ENCODE measurements around the gene RGL3. TPM values are rescaled to one million over a fixed set of nuclear protein-coding genes. Genes with fewer than 3 reads are reported as not detected.

Gene RGL3
- polyA plus RNA-seq, 1 of the 3 experiments (the other 2 are of a cell fraction) = 13.3 TPM

DNA sequence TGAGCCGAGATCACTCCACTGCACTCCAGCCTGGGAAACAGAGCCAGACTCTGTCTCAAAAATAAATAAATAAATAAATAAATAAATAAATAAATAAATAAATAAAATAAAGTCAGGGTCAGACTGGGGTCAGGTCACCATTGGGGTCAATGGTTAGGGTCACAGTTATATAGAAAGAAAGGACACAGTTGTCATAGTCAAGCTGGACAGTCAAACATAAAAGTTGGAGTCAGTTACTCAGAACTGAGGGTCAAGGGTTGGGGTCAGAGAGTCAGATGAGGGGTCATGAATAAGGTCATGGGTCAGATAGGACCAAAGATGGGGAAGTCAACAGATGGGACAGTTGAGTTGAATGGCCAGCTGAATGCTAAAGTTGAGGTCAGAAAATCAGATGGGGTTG, 18.3 kb downstream of the RGL3 start:
- POLR2A ChIA-PET = interaction anchor here (0.6 kb wide), 2 partner anchors 13 to 80 kb away, joined by 3 read pairs; no protein-coding TSS in a partner anchor
- Histone ChIP-seq H3K27me3 (ENCODE audit: insufficient read depth) (no peaks in the 10 kb centered on the region), H3K9me2 (no peaks in the 10 kb centered on the region), H3K4me3 (ENCODE audit: low read depth in 2 of 2, low read length in 1 of 2) (no peak overlapping the region), H3K27ac (ENCODE audit: low read depth in 2 of 2, low read length in 1 of 2) (no peak overlapping the region), H3K9ac (no peak overlapping the region), H4K20me1 (ENCODE audit: insufficient read depth) (no peaks in the 10 kb centered on the region), H2AFZ (ENCODE audit: low read depth) (no peak overlapping the region), H3K36me3 (replicated peaks in 1 of 2; ENCODE audit: control insufficient read depth in 1 of 2, insufficient read depth in 2 of 2, low read length in 1 of 2) (no peaks in the 10 kb centered on the region), H3F3A (replicated peaks; ENCODE audit: insufficient read depth) (no peaks in the 10 kb centered on the region), H3K9me3 (no peaks in the 10 kb centered on the region), H3K4me1 (ENCODE audit: control insufficient read depth in 1 of 2, insufficient read depth in 2 of 2, low read depth in 1 of 2, low read length in 1 of 2) (no peaks in the 10 kb centered on the region), H3K4me2 (no peak overlapping the region), H3K79me2 (ENCODE audit: insufficient read depth) (no peaks in the 10 kb centered on the region)
- CTCF ChIA-PET = interaction anchor here (0.8 to 1.5 kb wide), 4 partner anchors 17 to 20 kb away, joined by 3 to 5 read pairs (median 4); partner anchors contain the start of gene EPOR
- 81% methylated on average over 1 of the region's 1 CpG for WGBS (ENCODE audit: low lambda C conversion rate)
- peak; percentile 36 for DNase-seq
- TF ChIP-seq TAF1 (IDR thresholded peaks at IDR 0.05; ENCODE audit: borderline replicate concordance, low read depth, low read length) = no peak
- TF ChIP-seq, protein P1, sequence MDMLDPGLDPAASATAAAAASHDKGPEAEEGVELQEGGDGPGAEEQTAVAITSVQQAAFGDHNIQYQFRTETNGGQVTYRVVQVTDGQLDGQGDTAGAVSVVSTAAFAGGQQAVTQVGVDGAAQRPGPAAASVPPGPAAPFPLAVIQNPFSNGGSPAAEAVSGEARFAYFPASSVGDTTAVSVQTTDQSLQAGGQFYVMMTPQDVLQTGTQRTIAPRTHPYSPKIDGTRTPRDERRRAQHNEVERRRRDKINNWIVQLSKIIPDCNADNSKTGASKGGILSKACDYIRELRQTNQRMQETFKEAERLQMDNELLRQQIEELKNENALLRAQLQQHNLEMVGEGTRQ (IDR thresholded peaks at IDR 0.05; ENCODE audit: borderline replicate concordance, low read depth, low read length) = no peak
- no peak for TF ChIP-seq FOXJ3 (CRISPR knock-in tag; IDR thresholded peaks at IDR 0.05)
- TF ChIP-seq, protein P2, sequence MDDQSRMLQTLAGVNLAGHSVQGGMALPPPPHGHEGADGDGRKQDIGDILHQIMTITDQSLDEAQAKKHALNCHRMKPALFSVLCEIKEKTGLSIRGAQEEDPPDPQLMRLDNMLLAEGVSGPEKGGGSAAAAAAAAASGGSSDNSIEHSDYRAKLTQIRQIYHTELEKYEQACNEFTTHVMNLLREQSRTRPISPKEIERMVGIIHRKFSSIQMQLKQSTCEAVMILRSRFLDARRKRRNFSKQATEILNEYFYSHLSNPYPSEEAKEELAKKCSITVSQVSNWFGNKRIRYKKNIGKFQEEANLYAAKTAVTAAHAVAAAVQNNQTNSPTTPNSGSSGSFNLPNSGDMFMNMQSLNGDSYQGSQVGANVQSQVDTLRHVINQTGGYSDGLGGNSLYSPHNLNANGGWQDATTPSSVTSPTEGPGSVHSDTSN (IDR thresholded peaks at IDR 0.05) = no peak
- TF ChIP-seq, protein P3, sequence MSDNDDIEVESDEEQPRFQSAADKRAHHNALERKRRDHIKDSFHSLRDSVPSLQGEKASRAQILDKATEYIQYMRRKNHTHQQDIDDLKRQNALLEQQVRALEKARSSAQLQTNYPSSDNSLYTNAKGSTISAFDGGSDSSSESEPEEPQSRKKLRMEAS (IDR thresholded peaks at IDR 0.05; ENCODE audit: low read depth) = no peak
- TF ChIP-seq RFX5 (IDR thresholded peaks at IDR 0.05; ENCODE audit: low read length) = no peak
- no peak for TF ChIP-seq ELF1 (IDR thresholded peaks at IDR 0.05)
- TF ChIP-seq CHD2 (IDR thresholded peaks at IDR 0.05; ENCODE audit: low read length, partially characterized antibody) = no peak
- no peak for TF ChIP-seq GABPA (IDR thresholded peaks at IDR 0.05; ENCODE audit: low read depth)
- TF ChIP-seq, protein P4, sequence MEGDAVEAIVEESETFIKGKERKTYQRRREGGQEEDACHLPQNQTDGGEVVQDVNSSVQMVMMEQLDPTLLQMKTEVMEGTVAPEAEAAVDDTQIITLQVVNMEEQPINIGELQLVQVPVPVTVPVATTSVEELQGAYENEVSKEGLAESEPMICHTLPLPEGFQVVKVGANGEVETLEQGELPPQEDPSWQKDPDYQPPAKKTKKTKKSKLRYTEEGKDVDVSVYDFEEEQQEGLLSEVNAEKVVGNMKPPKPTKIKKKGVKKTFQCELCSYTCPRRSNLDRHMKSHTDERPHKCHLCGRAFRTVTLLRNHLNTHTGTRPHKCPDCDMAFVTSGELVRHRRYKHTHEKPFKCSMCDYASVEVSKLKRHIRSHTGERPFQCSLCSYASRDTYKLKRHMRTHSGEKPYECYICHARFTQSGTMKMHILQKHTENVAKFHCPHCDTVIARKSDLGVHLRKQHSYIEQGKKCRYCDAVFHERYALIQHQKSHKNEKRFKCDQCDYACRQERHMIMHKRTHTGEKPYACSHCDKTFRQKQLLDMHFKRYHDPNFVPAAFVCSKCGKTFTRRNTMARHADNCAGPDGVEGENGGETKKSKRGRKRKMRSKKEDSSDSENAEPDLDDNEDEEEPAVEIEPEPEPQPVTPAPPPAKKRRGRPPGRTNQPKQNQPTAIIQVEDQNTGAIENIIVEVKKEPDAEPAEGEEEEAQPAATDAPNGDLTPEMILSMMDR (IDR thresholded peaks at IDR 0.05) = no peak
- TF ChIP-seq POLR2AphosphoS5 (IDR thresholded peaks at IDR 0.05; ENCODE audit: low read depth, low read length) = no peak
- no peak for TF ChIP-seq NFIC (IDR thresholded peaks at IDR 0.05; ENCODE audit: borderline replicate concordance)
- TF ChIP-seq, protein P5, sequence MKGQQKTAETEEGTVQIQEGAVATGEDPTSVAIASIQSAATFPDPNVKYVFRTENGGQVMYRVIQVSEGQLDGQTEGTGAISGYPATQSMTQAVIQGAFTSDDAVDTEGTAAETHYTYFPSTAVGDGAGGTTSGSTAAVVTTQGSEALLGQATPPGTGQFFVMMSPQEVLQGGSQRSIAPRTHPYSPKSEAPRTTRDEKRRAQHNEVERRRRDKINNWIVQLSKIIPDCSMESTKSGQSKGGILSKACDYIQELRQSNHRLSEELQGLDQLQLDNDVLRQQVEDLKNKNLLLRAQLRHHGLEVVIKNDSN (IDR thresholded peaks at IDR 0.05; ENCODE audit: borderline replicate concordance, low read depth) = no peak
- no peak for TF ChIP-seq FOXM1 (IDR thresholded peaks at IDR 0.05; ENCODE audit: low read depth)
- no peak for TF ChIP-seq MXI1 (IDR thresholded peaks at IDR 0.05; ENCODE audit: low read depth, low read length)
- no peak for TF ChIP-seq GATA2 (CRISPR knock-in tag; IDR thresholded peaks at IDR 0.05)
